Kasumi-1 (cell line): ENCODE data around the gene TRAP1.
"Not testable (repeated sequence)": the region's sequence is repeated elsewhere in the genome, so short reads cannot be mapped to it uniquely, and the experiment has no call there.

ENCODE experiments used
- DNase-seq, 2 experiments: peaks; one replicate each; lab custom pipeline; 2025; lab: John Stamatoyannopoulos, UW

TRAP1 gene

GRCh38 chr16:3611146-3611975, 106.0 kb downstream of the TRAP1 start, which contains the start of gene SLX4:
Gene SLX4, minus strand, starts transcription at chr16:3611606. Its CDS starts 2,642 bp downstream, at chr16:3608964.
- peak; percentile 59 to 60 for DNase-seq

DNA sequence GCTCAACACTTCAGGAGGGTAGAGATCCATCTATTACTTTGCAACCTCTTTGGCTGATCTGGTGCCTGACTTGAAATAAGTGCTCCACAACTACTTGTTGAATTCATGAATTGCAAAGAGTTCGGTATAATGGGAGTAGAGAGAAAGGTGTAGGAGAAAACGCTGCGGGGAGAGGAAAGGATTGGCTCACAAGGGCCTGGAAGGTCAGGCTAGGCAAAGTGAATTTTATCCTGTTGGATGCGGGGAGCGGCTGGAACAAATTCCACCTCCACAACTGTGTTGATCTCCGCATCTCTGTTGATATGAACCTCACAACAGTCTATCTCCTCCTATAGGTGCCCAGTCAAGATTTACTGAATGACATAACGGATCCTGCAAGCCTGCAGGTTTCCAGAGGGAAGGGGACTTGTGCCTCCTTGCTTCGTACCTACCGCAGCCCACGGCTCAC, 106.6 kb downstream of the TRAP1 start:
- DNase-seq: no peak

DNA sequence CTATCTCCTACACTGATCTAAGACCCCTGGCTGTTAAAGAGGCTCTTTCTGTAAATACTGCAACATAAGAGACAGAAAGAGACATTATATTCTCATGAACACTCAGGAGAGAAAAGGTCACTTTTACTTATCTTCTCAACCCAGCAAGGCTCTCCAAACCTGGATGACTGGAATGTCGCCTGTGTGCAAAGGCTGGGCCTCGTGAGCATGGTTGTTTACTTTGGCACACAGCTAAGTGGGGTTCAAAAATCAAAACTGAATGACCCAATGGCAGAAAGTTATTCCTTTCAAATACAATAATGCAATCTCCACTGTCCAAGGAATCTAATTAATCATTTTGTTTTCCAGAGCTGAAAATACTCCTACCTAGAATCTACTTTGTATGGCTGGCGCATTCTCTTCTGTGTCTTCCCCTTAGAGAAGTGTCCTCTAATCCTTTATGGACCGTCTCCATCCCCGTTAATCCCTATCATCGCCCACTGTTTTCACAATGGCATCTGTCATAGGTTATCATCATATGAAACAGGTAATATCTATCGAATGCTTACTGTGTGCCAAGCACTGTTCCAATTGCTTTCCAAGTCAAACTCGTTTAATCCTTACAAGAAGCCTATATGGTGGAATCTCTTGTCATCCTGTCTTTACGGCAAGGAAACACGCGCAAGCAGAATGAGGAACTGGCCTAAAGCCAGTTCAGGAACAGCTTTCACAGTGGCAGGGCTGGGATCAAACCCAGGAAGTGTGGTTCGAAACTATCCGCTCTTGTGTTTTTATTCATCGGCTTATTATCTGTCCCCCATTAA, 107.2 kb downstream of the TRAP1 start:
- peak; percentile 1 to 21 for DNase-seq

DNA sequence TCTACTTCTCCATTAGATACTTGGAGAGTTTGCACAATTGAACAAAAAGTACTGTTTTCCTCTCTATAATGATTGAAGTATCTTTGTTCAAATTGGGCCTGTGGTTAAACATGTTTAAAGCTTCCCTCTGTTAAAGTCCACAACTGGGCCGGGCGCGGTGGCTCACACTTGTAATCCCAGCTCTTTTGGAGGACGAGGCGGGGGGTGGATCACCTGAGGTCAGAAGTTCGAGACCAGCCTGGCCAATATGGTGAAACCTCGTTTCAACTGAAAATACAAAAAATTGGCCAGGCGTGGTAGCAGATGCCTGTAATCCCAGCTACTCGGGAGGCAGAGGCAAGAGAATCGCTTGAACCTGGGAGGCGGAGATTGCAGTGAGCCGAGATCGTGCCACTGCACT, 108.3 kb downstream of the TRAP1 start:
- not testable (repeated sequence) for DNase-seq

- DNase-seq: no peak
These were observed 109.3 kb downstream of the TRAP1 start for GRCh38 chr16:3608069-3608468.
